ENCODE results near the gene KCTD11.

The KCTD11 gene

GRCh38 chr17:7313088-7313889 is 38.7 kb upstream of the KCTD11 start:
- Histone ChIP-seq H3K4me3 (ENCODE audit: low read depth, low read length) (peak overlapping the region; percentile 90), H3K27ac (ENCODE audit: low read depth, low read length) (no peak overlapping the region), H3K4me1 (ENCODE audit: control insufficient read depth, insufficient read depth, low read length) (peaks cover 18% of the 10 kb centered on the region), H3K27me3 (ENCODE audit: control insufficient read depth, insufficient read depth, low read length) (no peaks in the 10 kb centered on the region), H3K9me3 (ENCODE audit: control insufficient read depth, insufficient read depth, low read depth, low read length) (no peaks in the 10 kb centered on the region), H3K36me3 (ENCODE audit: control insufficient read depth, insufficient read depth, low read length) (peaks cover 79% of the 10 kb centered on the region), H3K9ac (ENCODE audit: low read length) (peak overlapping the region; percentile 84)

GRCh38 chr17:7313890-7314718 is 37.9 kb upstream of the KCTD11 start:
- Histone ChIP-seq H3K9ac (ENCODE audit: low read length) (peak overlapping the region; percentile 84), H3K27me3 (ENCODE audit: control insufficient read depth, insufficient read depth, low read length) (no peaks in the 10 kb centered on the region), H3K27ac (ENCODE audit: low read depth, low read length) (0 out of 2 replicates have a peak overlapping the region, but pooled peaks have one; percentile 59), H3K4me3 (ENCODE audit: low read depth, low read length) (peak overlapping the region; percentile 90), H3K36me3 (ENCODE audit: control insufficient read depth, insufficient read depth, low read length) (peaks cover 82% of the 10 kb centered on the region), H3K9me3 (ENCODE audit: control insufficient read depth, insufficient read depth, low read depth, low read length) (no peaks in the 10 kb centered on the region), H3K4me1 (ENCODE audit: control insufficient read depth, insufficient read depth, low read length) (peaks cover 17% of the 10 kb centered on the region)

- H3K27ac ChIP-seq (ENCODE audit: low read depth, low read length): peak within 1 kb of the TSS; percentile 94
- H3K9me3 ChIP-seq (ENCODE audit: control insufficient read depth, insufficient read depth, low read depth, low read length): no peaks in the 10 kb centered on the region
- peaks cover 14% of the 10 kb centered on the region for H3K4me1 ChIP-seq (ENCODE audit: control insufficient read depth, insufficient read depth, low read length)
- peak within 1 kb of the TSS; percentile 84 for H3K9ac ChIP-seq (ENCODE audit: low read length)
- peak within 1 kb of the TSS; percentile 90 for H3K4me3 ChIP-seq (ENCODE audit: low read depth, low read length)
- no peaks in the 10 kb centered on the region for H3K27me3 ChIP-seq (ENCODE audit: control insufficient read depth, insufficient read depth, low read length)
- peaks cover 74% of the 10 kb centered on the region for H3K36me3 ChIP-seq (ENCODE audit: control insufficient read depth, insufficient read depth, low read length)
Measured at GRCh38 chr17:7314719-7315569, 37.0 kb upstream of the KCTD11 start, which contains the start of gene GPS2. Gene GPS2 (minus strand): TSS chr17:7315360. CDS start chr17:7315052, 308 bp downstream.

GRCh38 chr17:7315570-7316235 is 36.3 kb upstream of the KCTD11 start:
- peak overlapping the region; percentile 94 for H3K27ac ChIP-seq (ENCODE audit: low read depth, low read length)
- H3K36me3 ChIP-seq (ENCODE audit: control insufficient read depth, insufficient read depth, low read length): peaks cover 72% of the 10 kb centered on the region

GRCh38 chr17:7317161-7317803 is 34.7 kb upstream of the KCTD11 start:
- Histone ChIP-seq H3K4me3 (ENCODE audit: low read depth, low read length) (no peak overlapping the region), H3K9ac (ENCODE audit: low read length) (no peak overlapping the region), H3K36me3 (ENCODE audit: control insufficient read depth, insufficient read depth, low read length) (peaks cover 73% of the 10 kb centered on the region), H3K27ac (ENCODE audit: low read depth, low read length) (no peak overlapping the region), H3K4me1 (ENCODE audit: control insufficient read depth, insufficient read depth, low read length) (peaks cover 14% of the 10 kb centered on the region), H3K9me3 (ENCODE audit: control insufficient read depth, insufficient read depth, low read depth, low read length) (no peaks in the 10 kb centered on the region), H3K27me3 (ENCODE audit: control insufficient read depth, insufficient read depth, low read length) (no peaks in the 10 kb centered on the region)

More at GRCh38 chr17:7315570-7316235, 36.3 kb upstream of the KCTD11 start:
- Histone ChIP-seq H3K4me1 (ENCODE audit: control insufficient read depth, insufficient read depth, low read length) (peaks cover 14% of the 10 kb centered on the region), H3K4me3 (ENCODE audit: low read depth, low read length) (peak overlapping the region; percentile 90), H3K9me3 (ENCODE audit: control insufficient read depth, insufficient read depth, low read depth, low read length) (no peaks in the 10 kb centered on the region), H3K9ac (ENCODE audit: low read length) (peak overlapping the region; percentile 84), H3K27me3 (ENCODE audit: control insufficient read depth, insufficient read depth, low read length) (no peaks in the 10 kb centered on the region)

- no peaks in the 10 kb centered on the region for H3K9me3 ChIP-seq (ENCODE audit: control insufficient read depth, insufficient read depth, low read depth, low read length)
- no peak overlapping the region for H3K9ac ChIP-seq (ENCODE audit: low read length)
- H3K27me3 ChIP-seq (ENCODE audit: control insufficient read depth, insufficient read depth, low read length): no peaks in the 10 kb centered on the region
- no peak overlapping the region for H3K27ac ChIP-seq (ENCODE audit: low read depth, low read length)
- no peak overlapping the region for H3K4me3 ChIP-seq (ENCODE audit: low read depth, low read length)
- peaks cover 14% of the 10 kb centered on the region for H3K4me1 ChIP-seq (ENCODE audit: control insufficient read depth, insufficient read depth, low read length)
- H3K36me3 ChIP-seq (ENCODE audit: control insufficient read depth, insufficient read depth, low read length): peaks cover 73% of the 10 kb centered on the region
Measured at GRCh38 chr17:7318121-7318860, 33.7 kb upstream of the KCTD11 start.

- H3K9me3 ChIP-seq (ENCODE audit: control insufficient read depth, insufficient read depth, low read depth, low read length): no peaks in the 10 kb centered on the region
- H3K9ac ChIP-seq (ENCODE audit: low read length): no peak overlapping the region
- H3K4me1 ChIP-seq (ENCODE audit: control insufficient read depth, insufficient read depth, low read length): no peaks in the 10 kb centered on the region
- H3K27me3 ChIP-seq (ENCODE audit: control insufficient read depth, insufficient read depth, low read length): no peaks in the 10 kb centered on the region
- H3K4me3 ChIP-seq (ENCODE audit: low read depth, low read length): no peak overlapping the region
- H3K27ac ChIP-seq (ENCODE audit: low read depth, low read length): no peak overlapping the region
- H3K36me3 ChIP-seq (ENCODE audit: control insufficient read depth, insufficient read depth, low read length): peaks cover 83% of the 10 kb centered on the region
Measured at GRCh38 chr17:7321466-7321865, 30.5 kb upstream of the KCTD11 start.

- H3K4me1 ChIP-seq (ENCODE audit: control insufficient read depth, insufficient read depth, low read length): no peaks in the 10 kb centered on the region
- H3K27ac ChIP-seq (ENCODE audit: low read depth, low read length): no peak overlapping the region
- H3K9me3 ChIP-seq (ENCODE audit: control insufficient read depth, insufficient read depth, low read depth, low read length): no peaks in the 10 kb centered on the region
- no peaks in the 10 kb centered on the region for H3K27me3 ChIP-seq (ENCODE audit: control insufficient read depth, insufficient read depth, low read length)
- H3K36me3 ChIP-seq (ENCODE audit: control insufficient read depth, insufficient read depth, low read length): peaks cover 80% of the 10 kb centered on the region
- no peak overlapping the region for H3K4me3 ChIP-seq (ENCODE audit: low read depth, low read length)
- no peak overlapping the region for H3K9ac ChIP-seq (ENCODE audit: low read length)
Measured at GRCh38 chr17:7322520-7323194, 29.3 kb upstream of the KCTD11 start.

- Histone ChIP-seq H3K4me1 (ENCODE audit: control insufficient read depth, insufficient read depth, low read length) (no peaks in the 10 kb centered on the region; the same call in 1 of the 2 replicates), H3K4me3 (ENCODE audit: low read depth, low read length) (no peak overlapping the region), H3K36me3 (ENCODE audit: control insufficient read depth, insufficient read depth, low read length) (peaks cover 68% of the 10 kb centered on the region), H3K27me3 (ENCODE audit: control insufficient read depth, insufficient read depth, low read length) (no peaks in the 10 kb centered on the region), H3K27ac (ENCODE audit: low read depth, low read length) (no peak overlapping the region), H3K9ac (ENCODE audit: low read length) (no peak overlapping the region), H3K9me3 (ENCODE audit: control insufficient read depth, insufficient read depth, low read depth, low read length) (no peaks in the 10 kb centered on the region)
Measured at GRCh38 chr17:7323731-7324437, 28.1 kb upstream of the KCTD11 start.

Measured in HUES6 (cell line).